GM21423 (cell line): ENCODE measurements around the gene SSR4.

Experiments
- ATAC-seq: cut with Tn5 transposase; IDR thresholded peaks from one replicate; pipeline ENCODE4 v1.9.1; 2021; ENCODE audit warnings: mild to moderate bottlenecking, moderate library complexity; ENCODE audit not compliant: unreplicated experiment

Gene SSR4

GRCh38 chrX:153828308-153828707 is 33.8 kb downstream of the SSR4 start:
- ATAC-seq = no peak

- no peak for ATAC-seq
Measured at GRCh38 chrX:153828723-153829548, 34.5 kb downstream of the SSR4 start.

GRCh38 chrX:153829549-153829798 is 35.0 kb downstream of the SSR4 start:
- no peak for ATAC-seq

GRCh38 chrX:153829799-153830639 is 35.6 kb downstream of the SSR4 start, which contains the start of gene PDZD4:
PDZD4 (minus strand) TSS chrX:153830544; CDS start chrX:153830298, 246 bp downstream.
- no peak for ATAC-seq

GRCh38 chrX:153830640-153831428 is 36.4 kb downstream of the SSR4 start:
- no peak for ATAC-seq

GRCh38 chrX:153831429-153832150 is 37.1 kb downstream of the SSR4 start:
- ATAC-seq = no peak

- no peak for ATAC-seq
Measured at GRCh38 chrX:153832728-153833127, 38.3 kb downstream of the SSR4 start.

GRCh38 chrX:153836921-153837320 is 42.5 kb downstream of the SSR4 start:
- ATAC-seq = no peak

GRCh38 chrX:153844509-153845082 is 50.1 kb downstream of the SSR4 start:
- ATAC-seq = no peak

- ATAC-seq = no peak
Measured at GRCh38 chrX:153845195-153845594, 50.7 kb downstream of the SSR4 start.

GRCh38 chrX:153845842-153846241 is 51.4 kb downstream of the SSR4 start:
- no peak for ATAC-seq
